MM.1S (cell line): ENCODE results near the gene VEGFB.

Source experiments
- CTCF ChIP-seq: fragments of 300-600 bp; sonication (generic); IDR thresholded peaks from 2 replicates; pipeline ENCODE4 v1.5.1; 2016; ENCODE audit warnings: antibody characterized with exemption, low read length, mixed read lengths
- EZH2 ChIP-seq: fragments of 300-600 bp; sonication (generic); optimal IDR thresholded peaks from 2 replicates; pipeline ENCODE3; 2017; ENCODE audit warnings: low read depth, mild to moderate bottlenecking, antibody characterized with exemption, low read length, mixed read lengths

- no peak for TF ChIP-seq CTCF
- TF ChIP-seq EZH2 = no peak
Observed at GRCh38 chr11:64283092-64283491, 48.7 kb downstream of the VEGFB start.
